Activated effector memory CD4-positive, alpha-beta T cell treated with anti-CD3 and anti-CD28 coated beads, Interleukin-2, amount 50 U/mL, for 16 hours (primary cell): Measurements from ENCODE around the gene CHCHD6.

Experiments used
- DNase-seq: peaks from one replicate; pipeline ENCODE4 v3.0.0-alpha.2; 2020

The CHCHD6 gene

GRCh38 chr3:126668450-126669401, 35.3 kb upstream of the CHCHD6 start:
- no peak for DNase-seq

GRCh38 chr3:126671521-126671920, 32.5 kb upstream of the CHCHD6 start:
- DNase-seq = no peak

DNA sequence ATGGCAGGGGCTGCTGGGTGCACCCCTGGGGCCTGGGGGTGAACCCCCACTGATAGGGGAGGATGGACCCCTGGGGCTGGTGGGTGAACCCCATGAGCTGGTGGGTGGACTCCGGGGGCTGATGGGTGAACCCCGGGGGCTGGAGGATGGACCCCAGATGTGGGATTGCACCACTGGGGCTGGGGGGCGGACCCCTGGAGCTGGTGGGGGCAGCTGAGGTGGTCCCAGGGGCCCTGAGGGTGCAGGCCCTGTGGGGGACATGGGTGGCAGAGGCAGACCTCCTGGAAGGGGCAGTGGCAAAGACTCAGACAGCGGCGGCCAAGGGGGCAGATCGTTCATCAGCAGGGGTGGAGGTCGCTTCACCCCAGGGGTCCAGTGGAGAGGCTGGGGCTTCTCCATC, 31.7 kb upstream of the CHCHD6 start:
- no peak for DNase-seq

DNA sequence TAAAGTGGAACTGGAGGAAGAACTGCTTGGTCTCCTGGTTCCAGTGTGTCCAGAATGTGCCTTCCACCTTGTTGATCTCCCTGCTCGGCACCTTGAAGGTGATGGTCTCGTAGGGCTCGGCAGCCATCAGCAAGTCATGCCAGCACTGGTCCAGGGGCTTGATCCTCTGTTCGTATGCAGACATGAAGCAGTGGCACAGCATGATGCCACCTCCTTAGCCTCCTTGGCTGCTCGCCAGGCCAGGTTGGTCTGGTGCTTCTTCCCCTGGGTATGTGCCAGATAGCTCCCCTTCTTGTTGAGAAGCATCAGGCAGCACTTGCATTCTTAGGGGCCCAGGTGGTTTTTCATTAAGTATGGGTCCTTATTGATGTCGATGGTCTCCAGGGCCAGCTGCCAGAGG, 31.3 kb upstream of the CHCHD6 start:
- DNase-seq = no peak

- no peak for DNase-seq
Measured at GRCh38 chr3:126676919-126677705, 26.9 kb upstream of the CHCHD6 start.

- no peak for DNase-seq
Measured at GRCh38 chr3:126677862-126678503, 26.1 kb upstream of the CHCHD6 start.

- DNase-seq = no peak
Measured at GRCh38 chr3:126678693-126679317, 25.2 kb upstream of the CHCHD6 start.

GRCh38 chr3:126679318-126679751, 24.7 kb upstream of the CHCHD6 start:
- DNase-seq = peak; percentile 91

DNA sequence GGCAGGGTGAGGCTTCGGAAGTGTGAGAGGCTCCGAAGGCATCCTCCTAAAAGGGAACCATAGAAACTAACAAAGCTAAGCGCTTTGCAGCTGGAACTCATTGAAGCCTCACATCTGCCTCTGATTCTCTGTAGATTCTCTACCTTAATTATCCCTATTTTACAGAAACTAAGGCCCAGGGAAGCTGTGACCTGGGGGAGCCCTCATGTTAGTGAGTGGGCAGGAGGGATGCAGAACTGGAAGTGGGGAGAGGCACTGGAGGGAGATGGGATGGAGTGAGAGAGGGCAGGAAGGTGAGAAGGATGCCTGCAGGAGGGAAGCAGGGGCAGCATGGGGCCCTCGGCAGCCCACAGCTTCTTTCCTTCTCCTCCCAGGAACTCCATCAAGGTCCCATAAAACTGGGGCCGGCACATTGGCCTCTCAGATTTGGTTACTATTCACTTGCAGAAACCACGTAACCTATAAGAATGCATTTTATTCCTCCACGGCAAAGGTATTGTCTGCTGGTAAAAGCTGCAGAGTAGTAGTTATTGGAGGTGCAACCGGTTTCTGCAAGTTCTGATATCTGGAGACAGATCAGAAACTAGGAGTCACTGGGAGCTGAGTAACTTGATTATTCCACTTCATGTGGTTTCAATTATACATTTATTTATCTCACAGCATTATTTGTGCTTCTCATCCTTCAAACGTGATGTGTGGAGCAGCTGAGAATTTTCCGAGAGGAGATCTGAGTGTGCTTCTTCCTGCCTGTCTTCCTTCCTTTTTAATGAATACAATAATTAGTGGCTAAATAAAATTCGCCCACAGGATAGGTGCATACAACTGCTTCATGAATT, 24.0 kb upstream of the CHCHD6 start:
- DNase-seq = no peak

- DNase-seq = no peak
Measured at GRCh38 chr3:126680667-126681055, 23.4 kb upstream of the CHCHD6 start.

- DNase-seq = no peak
Measured at GRCh38 chr3:126682009-126682408, 22.0 kb upstream of the CHCHD6 start.

DNA sequence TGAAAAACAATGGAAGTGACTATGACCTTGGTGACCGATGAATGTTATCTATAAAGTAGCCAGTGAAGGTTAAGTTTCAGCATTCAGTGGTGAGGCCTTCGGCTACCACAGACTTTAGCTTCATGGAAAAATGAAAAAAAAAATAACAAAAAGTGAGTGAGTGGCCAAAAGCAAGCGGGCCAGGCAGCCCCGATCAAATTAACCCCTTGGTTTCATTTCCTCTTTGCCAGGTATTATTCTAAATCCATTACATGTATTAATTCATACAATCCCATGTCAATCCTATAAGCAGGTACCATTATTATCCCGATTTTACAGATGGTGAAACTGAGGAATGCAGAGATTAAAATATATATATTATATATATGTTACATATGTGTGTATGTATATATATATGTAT, 21.0 kb upstream of the CHCHD6 start:
- no peak for DNase-seq

GRCh38 chr3:126684218-126684751, 19.8 kb upstream of the CHCHD6 start:
- no peak for DNase-seq

DNA sequence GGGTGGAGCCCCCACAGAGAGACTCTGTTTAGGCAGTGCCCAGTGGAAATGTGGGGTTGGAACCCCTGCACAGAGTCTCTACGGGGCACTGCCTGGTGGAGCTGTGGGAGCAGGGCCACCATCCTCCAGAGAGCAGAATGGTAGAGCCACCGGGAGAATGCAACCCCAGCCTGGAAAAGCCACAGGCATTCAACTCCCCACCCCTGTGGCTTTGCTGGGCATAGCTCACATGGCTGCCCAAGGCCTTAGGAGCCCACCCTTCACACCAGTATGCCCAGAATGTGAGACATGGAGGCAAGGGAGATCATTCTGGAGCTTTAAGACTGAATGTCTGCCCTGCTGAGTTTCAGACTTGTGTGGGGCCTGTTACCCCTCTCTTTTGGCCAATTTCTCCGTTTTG, 19.0 kb upstream of the CHCHD6 start:
- no peak for DNase-seq

- DNase-seq = no peak
Measured at GRCh38 chr3:126685493-126685892, 18.5 kb upstream of the CHCHD6 start.

DNA sequence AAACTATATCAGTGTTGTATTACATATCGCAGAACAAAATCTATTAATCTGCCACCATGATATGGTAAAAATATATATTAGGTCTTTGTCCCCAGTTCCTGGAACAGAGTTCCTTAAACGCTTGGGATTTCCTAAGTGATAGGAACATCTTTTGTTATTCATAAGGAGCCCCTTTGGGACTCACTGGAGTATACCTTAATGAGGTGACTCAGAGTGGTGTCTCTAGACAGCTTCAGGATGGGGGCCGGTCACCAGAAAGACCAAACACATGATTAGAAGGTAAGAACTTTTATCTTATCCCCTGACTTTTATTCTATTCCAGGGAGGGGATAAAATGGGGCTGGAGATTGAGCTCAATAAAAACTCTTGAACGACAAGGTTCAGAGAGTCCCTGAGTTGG, 12.3 kb upstream of the CHCHD6 start:
- no peak for DNase-seq

DNA sequence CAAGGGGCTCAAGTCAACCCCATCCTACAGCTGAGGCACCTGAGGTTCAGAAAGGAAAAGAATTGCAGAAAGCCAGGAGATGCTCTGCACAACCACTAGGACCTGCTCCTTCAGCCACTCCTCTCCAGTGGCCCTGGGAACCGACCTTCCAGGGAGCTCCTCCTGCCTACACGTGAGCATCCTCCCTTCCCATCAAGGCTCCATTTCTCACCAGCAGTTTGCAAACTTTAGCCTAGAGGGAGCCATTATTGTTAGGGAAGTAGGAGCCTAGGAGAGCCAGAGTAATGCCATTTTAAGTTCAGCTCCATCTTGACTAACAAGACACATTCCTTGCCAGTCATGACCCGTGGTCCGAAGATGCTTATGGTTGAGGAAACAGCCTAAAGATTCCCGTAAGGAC, 11.2 kb upstream of the CHCHD6 start:
- no peak for DNase-seq

DNA sequence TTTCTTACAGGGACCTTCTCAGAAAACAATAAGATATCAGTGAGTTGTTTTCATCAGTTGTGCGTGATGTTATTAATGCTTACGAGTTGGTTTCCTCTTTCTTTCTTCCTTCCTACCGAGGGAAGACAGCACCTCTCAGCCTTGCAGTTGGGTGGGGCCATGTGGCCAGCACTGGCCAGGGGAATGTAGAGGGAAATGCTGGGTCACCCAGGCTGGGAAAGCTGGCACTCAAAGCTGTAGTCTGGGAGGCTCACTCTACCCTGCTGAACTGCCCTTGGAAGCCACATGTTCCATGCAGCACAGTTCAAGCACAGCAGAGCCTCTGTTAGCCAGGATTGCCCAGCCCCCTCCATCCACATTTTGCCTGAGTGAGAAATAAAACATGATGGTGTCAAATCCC, 10.1 kb upstream of the CHCHD6 start:
- no peak for DNase-seq

DNA sequence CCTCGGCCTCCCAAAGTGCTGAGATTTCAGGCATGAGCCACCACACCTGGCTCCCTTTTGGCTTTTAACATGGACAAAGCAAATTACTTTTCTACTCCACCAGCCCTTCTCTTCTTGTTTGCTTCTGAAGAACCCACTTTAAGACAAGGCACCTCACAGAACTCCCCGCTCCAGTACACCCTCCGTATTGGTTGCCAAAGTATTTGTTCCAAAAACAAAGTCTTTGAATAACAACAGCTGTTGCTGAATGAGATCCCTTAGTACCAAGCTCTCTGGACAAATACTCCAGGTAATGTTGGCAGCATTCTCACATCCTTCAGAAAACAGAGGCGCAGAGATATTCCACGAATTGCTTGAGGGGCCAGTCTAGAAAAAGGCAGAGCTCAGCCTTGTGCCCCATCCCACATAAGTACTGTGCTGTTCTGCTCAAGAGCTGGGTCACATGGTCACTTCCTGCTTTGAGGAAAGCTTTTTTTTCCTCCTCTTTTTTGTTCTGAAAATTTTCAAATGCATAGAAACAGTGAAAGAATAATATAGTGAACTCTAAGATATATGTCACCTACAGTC, 7.3 kb upstream of the CHCHD6 start:
- no peak for DNase-seq

GRCh38 chr3:126699011-126699410, 5.0 kb upstream of the CHCHD6 start:
- no peak for DNase-seq

DNA sequence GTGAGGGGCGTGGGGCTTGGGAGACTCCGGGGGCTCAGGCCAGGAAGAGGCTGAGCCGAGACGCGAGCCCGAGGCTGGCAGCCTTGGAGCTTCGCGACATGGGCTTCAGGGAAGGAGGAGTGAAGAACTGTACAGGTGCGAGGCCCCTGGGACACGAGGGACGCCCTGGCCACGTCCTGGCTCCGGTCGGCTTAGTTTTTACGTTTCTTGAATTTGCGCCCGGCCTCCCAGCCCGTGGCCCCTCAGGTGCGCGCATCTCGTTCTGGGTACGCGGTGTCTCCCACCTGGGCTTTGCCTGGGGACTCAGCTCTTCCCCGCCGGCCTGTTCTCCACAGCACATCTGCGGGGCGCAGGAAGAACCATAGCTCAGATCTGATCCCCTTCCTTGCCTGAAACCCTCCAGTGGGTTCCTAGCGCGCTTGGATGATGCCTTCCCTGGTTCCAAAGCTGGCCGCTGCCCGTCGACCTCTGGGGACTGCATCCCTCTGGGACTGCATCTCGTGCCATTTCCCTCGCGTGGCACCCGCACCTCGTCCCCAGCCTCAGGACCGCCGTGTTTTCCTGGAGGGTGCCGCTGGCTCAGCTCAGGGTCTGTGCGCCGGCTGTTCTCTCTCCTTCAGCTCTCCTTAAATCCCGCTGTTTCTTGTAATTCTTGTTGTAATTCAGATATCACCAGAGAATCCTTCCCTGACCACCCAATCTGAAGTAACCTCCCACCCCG, 614 bp downstream of the CHCHD6 start:
- DNase-seq = no peak
